D721Med (cell line): Measurements from ENCODE around the gene WDR45B.
A peak's percentile ranks its signal among the peaks of the same experiment; 100 is the strongest.

Experiments
- DNase-seq: peaks from one replicate; pipeline ENCODE4 v3.0.0; 2011; ENCODE audit warnings: low spot score; ENCODE audit not compliant: insufficient read length
- FAIRE-seq: peaks from 2 replicates; lab custom pipeline; 2011; peaks lifted over from hg19 to GRCh38; lab: Jason Lieb, UNC
- CTCF ChIP-seq: IDR thresholded peaks from 2 replicates; pipeline ENCODE4 v1.5.1; 2012; ENCODE audit warnings: mild to moderate bottlenecking, control low read depth; ENCODE audit not compliant: insufficient read depth; ENCODE audit errors: missing control alignments

Gene WDR45B

DNA sequence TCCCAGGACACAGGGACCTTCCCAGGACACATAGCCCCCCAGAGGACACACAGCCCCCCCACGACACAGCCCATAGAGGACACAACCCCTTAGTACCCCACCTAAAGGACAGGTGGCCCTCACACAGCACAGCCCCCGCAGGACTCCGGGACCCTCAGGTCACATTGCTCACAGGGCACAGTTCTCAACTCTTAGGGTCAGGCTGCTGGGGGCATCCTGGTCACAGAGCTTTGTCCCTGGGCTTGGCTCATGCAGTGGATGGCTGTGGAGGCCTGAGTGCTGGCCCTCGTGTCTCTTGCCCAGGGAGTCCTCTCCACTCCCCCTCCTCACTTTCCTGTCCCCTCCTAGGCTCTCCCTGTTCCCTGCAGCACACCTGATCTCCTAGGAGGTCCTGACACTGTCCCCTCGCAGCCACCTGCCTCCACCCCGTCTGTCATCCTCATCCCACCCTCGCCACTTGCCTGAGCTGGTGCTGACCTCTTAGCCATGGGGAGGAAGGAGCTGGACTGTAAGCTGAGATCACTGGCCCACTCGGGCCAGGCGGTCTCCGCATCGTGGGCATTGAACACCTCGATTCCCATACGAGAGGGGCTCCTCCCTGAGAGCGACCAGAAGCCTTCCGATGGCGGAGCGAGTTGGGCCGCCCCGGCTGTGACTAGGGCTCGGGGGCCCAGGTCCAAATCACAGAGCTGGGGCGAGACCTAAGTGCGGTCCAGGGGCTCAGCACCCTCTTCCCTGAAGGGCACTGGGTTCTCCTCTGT, 1.4 kb upstream of the WDR45B start:
- FAIRE-seq (no peak), DNase-seq (no peak)
- TF ChIP-seq CTCF: no peak

GRCh38 chr17:82648742-82649331, 593 bp upstream of the WDR45B start:
- no peak for TF ChIP-seq CTCF
- DNase-seq (peak; percentile 61), FAIRE-seq (no peak)

DNA sequence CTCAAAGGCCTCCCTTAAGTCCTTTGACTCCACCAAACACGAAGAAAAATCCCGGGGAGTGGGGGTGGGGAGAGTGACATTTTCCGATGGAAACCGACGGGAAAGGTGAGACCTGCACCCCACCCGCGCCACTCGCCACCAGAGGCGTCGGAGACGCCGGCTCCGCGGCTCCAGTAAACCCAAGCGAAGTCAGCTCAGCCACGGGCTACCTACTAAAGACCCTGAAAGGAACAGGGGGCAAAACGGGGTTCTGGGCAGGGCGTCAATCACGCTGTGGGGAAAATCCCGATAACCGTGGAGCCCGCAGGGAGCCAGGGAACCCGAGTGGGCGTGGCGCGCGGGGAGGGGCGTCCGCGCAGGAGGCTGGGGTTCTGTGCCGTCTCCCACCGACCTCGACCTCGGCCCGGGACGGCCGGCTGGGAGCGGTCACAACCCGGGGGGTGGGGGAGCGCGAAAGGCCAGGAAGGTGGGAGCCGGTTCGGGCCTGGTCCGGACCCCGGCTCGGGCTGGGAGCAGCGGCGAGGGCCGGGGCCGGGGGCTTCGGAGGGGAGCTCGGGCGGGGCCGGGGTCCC, 565 bp downstream of the WDR45B start:
- TF ChIP-seq CTCF: no peak
- FAIRE-seq: no peak
- no peak for DNase-seq

- DNase-seq (no peak), FAIRE-seq (no peak)
- TF ChIP-seq CTCF: no peak
These were observed 2.7 kb downstream of the WDR45B start for GRCh38 chr17:82645516-82645915.

- no peak for DNase-seq
- FAIRE-seq: no peak
- no peak for TF ChIP-seq CTCF
These were observed 4.1 kb downstream of the WDR45B start for GRCh38 chr17:82644148-82644547.

DNA sequence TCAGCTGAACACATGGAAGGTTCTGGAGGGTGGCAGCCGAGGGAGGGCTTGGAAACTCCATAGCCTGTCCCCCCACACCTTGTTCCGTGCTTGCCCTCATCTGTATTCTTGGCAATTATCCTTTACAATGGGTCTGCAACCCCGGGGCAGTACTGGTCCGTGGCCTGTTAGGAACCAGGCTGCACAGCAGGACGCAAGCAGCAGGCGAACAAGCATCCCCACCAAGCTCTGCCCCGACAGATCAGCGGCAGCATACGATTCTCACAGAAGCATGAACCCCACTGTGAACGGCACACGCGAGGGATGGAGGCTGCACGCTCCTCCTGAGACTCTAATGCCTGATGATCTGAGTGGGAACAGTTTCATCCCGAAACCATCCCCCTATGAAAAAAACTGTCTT, 6.2 kb downstream of the WDR45B start:
- DNase-seq (no peak), FAIRE-seq (no peak)
- TF ChIP-seq CTCF: no peak

- TF ChIP-seq CTCF: no peak
- FAIRE-seq (no peak), DNase-seq (no peak)
These were observed 8.2 kb downstream of the WDR45B start for GRCh38 chr17:82640036-82640435.
